MV-4-11 (cell line): Measurements from ENCODE around the gene XAGE1A.
"Not testable (repeated sequence)": the region's sequence is repeated elsewhere in the genome, so short reads cannot be mapped to it uniquely, and the experiment has no call there.

Source experiments
- DNase-seq: peaks from one replicate; lab custom pipeline; 2025; lab: John Stamatoyannopoulos, UW

Gene XAGE1A, protein sequence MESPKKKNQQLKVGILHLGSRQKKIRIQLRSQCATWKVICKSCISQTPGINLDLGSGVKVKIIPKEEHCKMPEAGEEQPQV

DNA sequence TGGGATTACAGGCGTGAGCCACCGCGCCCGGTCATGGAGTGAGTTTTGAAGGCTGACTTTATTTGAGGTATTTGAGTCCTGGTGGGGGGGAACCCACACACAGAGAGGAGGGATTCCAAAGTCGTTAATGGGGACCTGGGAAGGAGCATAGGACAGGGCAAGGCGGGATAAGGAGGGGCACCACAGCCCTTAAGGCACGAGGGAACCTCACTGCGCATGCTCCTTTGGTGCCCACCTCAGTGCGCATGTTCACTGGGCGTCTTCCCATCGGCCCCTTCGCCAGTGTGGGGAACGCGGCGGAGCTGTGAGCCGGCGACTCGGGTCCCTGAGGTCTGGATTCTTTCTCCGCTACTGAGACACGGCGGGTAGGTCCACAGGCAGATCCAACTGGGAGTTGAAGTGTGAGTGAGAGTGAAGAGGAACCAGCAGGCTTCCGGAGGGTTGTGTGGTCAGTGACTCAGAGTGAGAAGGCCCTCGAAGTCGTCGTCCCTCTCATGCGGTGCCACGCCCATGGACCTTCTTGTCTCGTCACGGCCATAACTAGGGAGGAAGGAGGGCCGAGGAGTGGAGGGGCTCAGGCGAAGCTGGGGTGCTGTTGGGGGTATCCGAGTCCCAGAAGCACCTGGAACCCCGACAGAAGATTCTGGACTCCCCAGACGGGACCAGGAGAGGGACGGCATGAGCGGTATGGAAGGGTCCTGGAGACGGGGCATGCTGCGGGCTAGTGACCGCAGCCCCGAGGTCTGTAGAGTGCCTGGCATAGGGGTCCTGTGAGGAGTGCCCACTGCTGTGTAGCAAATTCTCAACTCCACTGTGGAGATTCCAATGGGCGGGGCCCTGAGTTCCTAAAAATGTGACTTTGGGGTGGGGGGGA is at the start of gene XAGE1A:
Gene XAGE1A, plus strand, starts transcription at position 264 of the 874 bp plus-strand sequence. CDS start 1,554 bp downstream, outside the sequence.
- not testable (repeated sequence) for DNase-seq

DNA sequence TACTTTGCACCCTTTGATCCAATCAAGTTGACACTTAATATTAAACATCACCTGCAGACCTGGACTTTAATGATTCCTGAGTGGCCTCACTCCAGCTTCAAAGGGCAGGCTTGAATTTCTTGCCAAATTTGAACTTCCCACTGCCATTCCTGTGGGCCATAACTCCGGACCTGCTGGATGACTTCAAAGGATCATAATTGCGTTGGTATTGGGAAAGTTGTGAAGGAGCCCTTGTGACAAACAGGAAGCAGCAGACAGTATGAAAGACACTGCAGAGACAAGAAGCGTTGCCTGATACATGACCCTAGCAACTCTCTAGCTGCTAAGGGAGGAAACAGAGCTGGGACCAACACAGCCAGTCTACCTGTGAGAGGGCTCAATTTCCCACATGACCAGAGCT is 43.6 kb upstream of the XAGE1A start:
- not testable (repeated sequence) for DNase-seq

- DNase-seq, result not testable (repeated sequence)
Observed at GRCh38 chrX:52471301-52471700, 24.3 kb upstream of the XAGE1A start.

DNA sequence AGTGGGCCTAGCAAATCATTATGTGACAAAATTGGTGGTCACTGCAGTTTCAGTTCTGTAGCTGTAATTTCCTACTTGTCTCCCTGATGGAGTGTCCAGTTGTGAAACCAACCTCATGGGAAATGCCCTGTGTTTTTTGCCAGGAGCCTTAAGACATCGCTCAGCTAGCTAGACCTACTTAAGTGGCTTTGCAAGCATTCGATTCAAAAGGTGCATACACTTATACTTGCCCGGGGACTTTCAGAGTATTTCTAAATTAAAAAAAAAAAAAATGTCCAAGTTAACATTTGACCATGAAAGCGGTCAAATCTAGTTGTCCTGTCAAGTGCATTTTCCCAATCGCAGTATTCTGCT is 788 bp downstream of the XAGE1A start:
- DNase-seq, result not testable (repeated sequence)

- DNase-seq, result not testable (repeated sequence)
Observed at GRCh38 chrX:52501362-52501761, 5.8 kb downstream of the XAGE1A start.

GRCh38 chrX:52504551-52504950 is 8.9 kb downstream of the XAGE1A start:
- DNase-seq, result no peak

DNA sequence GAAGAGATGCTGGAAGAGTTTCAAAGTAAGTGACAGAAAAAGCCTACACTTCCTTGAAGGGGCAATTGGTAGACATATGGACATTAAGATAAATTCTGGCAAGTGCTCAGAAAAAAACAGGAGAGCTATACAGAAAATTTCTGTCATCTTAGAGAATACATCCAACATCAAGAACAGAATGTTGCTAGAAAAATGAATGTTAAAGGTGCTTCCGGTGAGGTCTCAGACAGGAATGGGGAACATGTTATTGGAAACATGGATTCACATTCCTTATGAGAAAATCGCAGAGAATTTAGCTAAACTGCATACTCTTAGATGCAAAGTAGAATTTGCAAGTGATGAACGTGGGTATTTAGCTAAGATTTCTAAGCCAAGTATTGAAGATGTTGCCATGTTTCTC is 11.7 kb downstream of the XAGE1A start:
- DNase-seq, result no peak

GRCh38 chrX:52509916-52510315 is 14.3 kb downstream of the XAGE1A start:
- DNase-seq, result no peak

- not testable (repeated sequence) for DNase-seq
Observed at GRCh38 chrX:52511126-52511525, 15.5 kb downstream of the XAGE1A start.

DNA sequence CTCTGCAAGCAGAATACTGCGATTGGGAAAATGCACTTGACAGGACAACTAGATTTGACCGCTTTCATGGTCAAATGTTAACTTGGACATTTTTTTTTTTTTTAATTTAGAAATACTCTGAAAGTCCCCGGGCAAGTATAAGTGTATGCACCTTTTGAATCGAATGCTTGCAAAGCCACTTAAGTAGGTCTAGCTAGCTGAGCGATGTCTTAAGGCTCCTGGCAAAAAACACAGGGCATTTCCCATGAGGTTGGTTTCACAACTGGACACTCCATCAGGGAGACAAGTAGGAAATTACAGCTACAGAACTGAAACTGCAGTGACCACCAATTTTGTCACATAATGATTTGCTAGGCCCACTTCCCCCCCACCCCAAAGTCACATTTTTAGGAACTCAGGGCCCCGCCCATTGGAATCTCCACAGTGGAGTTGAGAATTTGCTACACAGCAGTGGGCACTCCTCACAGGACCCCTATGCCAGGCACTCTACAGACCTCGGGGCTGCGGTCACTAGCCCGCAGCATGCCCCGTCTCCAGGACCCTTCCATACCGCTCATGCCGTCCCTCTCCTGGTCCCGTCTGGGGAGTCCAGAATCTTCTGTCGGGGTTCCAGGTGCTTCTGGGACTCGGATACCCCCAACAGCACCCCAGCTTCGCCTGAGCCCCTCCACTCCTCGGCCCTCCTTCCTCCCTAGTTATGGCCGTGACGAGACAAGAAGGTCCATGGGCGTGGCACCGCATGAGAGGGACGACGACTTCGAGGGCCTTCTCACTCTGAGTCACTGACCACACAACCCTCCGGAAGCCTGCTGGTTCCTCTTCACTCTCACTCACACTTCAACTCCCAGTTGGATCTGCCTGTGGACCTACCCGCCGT is 20.7 kb downstream of the XAGE1A start:
- DNase-seq, result not testable (repeated sequence)

DNA sequence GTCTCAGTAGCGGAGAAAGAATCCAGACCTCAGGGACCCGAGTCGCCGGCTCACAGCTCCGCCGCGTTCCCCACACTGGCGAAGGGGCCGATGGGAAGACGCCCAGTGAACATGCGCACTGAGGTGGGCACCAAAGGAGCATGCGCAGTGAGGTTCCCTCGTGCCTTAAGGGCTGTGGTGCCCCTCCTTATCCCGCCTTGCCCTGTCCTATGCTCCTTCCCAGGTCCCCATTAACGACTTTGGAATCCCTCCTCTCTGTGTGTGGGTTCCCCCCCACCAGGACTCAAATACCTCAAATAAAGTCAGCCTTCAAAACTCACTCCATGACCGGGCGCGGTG is 21.3 kb downstream of the XAGE1A start, which contains the start of gene XAGE1B:
Gene XAGE1B, minus strand, starts transcription at position 77 of the 339 bp plus-strand sequence. CDS start 1,536 bp downstream, outside the sequence.
- not testable (repeated sequence) for DNase-seq

DNA sequence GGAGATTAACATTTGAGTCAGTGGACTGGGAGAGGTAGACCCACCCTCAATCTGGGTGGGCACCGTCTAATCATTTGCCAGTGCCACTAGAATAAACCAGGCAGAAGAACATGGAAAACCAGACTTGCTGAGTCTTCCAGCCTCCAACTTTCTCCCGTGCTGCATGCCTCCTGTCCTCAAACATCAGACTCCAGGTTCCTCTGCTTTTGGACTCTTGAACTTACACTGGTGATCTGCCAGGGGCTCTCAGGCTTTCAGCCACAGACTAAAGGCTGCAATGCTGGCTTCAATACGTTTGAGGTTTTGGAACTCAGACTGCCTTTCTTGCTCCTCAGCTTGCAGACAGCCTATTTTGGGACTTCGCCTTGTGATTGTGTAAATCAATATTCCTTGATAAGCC is 45.4 kb downstream of the XAGE1A start:
- DNase-seq, result not testable (repeated sequence)

DNA sequence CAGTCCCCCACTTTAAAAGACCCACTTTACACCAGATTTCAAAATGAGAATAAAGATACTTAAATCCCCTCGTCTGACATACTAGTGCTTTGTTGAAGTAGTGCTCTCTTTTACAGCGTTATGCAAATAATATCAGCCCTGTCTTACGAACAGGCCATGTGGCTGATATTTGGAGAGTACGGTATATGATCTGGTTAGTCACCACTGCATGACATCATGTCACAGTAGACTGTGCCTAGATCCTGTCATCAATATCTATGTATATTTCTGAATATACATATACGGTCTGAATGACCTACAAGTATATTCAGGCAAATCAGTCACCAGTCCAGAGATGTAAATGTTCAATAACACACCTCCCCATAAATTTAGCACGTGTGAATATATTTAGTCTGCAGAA is 46.7 kb downstream of the XAGE1A start:
- DNase-seq, result no peak

- no peak for DNase-seq
Observed at GRCh38 chrX:52544147-52544840, 48.7 kb downstream of the XAGE1A start.

- DNase-seq, result not testable (repeated sequence)
Observed at GRCh38 chrX:52548769-52549168, 53.2 kb downstream of the XAGE1A start.
